ENCODE data around the gene BMP7.

DNA sequence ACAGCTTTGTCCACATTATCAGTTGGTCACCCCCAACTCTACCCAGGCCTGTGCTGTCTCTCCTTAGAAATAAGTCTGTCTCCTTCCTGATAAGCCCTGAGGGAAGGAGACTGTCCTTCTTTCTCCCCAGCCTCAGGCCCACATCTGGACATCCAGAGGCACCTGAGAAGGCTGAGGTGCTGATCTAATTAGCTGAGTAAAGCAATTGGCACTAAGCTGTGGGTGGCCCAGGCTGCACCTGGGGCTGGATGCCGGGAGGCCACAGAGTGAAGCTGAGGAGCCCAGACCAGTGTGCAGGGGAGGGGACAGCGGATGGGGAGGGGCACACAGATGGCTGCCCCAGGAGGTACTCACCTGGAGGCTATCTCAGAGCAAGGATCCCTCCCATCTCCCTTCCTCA is 26.2 kb upstream of the BMP7 start:
- no peak for TF ChIP-seq POLR2A (IDR thresholded peaks at IDR 0.05)
- TF ChIP-seq, protein P1, sequence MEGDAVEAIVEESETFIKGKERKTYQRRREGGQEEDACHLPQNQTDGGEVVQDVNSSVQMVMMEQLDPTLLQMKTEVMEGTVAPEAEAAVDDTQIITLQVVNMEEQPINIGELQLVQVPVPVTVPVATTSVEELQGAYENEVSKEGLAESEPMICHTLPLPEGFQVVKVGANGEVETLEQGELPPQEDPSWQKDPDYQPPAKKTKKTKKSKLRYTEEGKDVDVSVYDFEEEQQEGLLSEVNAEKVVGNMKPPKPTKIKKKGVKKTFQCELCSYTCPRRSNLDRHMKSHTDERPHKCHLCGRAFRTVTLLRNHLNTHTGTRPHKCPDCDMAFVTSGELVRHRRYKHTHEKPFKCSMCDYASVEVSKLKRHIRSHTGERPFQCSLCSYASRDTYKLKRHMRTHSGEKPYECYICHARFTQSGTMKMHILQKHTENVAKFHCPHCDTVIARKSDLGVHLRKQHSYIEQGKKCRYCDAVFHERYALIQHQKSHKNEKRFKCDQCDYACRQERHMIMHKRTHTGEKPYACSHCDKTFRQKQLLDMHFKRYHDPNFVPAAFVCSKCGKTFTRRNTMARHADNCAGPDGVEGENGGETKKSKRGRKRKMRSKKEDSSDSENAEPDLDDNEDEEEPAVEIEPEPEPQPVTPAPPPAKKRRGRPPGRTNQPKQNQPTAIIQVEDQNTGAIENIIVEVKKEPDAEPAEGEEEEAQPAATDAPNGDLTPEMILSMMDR (IDR thresholded peaks at IDR 0.05) = no peak

Data from adrenal gland (tissue), 5 donors.